ENCODE measurements around the gene AQP5.
A peak's percentile ranks its signal among the peaks of the same experiment; 100 is the strongest.

The AQP5 gene

DNA sequence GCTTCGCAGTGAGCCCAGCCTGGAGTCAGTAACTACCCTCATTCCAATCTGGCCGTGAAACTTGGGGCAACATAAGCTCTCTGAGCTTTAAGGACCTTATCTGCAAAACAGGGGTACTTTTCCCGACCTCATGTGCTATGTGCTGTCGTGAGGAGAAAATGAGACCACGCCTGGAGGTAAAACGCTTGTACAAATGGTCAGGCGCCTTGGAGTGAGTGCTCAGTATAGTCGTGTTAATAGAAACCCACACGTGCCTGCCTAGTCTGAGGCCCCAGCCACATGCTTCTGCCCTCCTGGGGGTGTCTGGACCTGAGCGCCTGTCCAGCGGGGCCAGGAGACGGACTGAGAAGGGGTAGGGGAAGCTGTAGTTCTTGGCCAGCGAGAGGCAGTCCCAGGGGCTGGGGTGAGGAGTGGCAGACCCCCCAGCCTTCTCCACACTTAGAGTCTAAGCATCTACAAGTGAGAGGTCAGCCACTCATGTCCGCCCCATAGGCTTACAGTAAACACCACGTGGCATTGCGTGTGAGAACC lies 4.9 kb downstream of the AQP5 start:
- no peak for DNase-seq

DNA sequence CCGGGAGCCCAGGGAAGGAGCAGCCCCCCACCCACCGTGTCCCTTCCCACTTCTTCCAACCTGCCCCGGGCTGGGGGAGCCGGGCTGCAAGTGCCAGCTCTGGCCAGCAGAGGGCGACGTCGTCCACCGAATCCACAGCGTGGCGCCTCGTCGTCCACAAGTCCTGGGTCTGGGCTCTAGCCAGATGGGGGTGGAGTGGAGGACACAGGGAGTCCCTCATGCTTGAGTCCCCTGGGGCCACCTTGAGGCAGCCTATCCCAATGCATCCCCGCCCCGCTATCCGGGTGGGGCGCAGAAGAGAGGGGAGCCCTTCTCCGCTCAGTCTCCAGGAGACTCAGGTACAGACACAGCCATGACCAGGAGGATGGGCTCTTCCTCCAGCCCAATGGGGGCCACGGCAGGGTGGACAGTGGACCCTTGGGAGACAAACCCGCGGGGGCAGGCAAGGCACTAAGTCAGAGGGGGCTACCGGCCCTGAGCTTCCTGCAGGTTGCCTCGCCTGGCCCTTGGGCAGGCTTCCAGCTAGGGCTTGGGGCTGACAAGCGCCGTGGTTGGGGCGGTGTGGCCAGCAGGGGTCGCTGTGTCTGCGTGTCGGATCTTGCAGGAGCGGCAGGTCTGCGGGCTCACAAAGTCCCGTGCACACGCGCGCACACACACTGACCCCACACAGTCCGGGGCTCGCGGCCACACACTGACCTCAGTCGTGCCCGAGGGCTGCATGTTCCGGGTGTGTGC lies 5.5 kb downstream of the AQP5 start:
- DNase-seq, result peak; percentile 62

DNA sequence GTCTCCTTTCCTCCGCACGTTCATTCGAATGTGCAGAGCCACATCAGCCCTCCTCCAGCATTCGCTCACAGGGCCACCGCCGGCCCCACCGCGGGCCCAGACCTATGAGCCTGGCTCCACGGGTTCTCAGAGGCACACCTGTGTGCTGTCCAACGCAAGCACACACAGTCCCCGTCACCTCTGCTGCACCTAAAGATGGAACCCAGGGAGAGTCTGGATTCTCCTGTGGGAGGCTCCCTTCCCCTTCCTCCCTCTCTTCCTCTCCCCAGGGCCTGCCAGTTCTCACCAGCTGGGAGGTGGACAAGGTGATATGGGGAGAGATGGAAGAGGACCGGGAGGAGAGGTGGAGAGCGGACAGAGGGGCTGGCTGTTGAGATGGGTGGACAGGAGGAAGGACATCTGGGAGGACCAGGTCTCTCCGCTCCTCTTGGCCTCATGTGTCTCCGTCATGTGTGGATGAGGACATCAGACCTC lies 6.1 kb downstream of the AQP5 start:
- DNase-seq, result no peak

DNA sequence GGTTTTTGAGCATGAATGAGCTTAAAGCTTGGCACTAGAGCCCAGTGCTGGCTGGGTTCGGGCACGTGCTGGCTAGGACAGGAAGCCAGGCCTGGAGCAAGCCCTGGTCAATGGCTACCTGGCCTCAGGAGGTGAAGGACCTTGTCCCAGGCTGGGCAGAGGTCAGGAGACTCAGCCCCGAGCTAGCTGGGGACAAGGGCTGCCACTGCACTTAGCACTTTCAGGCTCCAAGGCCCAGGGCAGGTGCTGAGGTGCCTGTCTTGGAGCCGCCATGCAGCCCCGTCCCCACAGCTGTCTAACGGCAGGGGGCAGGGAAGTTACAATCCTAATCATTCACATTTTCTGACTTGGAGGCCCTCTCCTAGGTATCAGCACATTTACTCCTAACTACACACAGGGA lies 6.8 kb downstream of the AQP5 start:
- no peak for DNase-seq

DNA sequence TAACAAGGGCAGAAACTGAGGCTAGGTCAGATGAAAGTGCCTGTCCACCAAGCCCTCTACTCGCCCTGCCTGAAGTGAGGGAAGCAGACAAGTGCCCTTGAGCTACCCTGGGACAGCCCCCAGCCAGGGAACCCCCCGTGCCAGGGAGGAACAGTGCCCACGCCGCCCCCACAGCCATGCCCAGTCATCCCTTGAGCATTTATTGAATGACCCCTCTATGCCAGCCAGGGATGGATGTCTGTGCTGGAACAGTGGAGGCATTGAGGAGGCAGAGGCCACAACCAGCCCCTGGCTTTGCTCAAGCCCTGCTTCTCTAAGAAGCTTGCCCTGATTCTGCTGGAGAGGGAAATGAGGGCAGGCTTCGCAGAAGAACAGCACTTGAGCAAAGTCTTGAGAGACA lies 7.4 kb downstream of the AQP5 start:
- no peak for DNase-seq

DNA sequence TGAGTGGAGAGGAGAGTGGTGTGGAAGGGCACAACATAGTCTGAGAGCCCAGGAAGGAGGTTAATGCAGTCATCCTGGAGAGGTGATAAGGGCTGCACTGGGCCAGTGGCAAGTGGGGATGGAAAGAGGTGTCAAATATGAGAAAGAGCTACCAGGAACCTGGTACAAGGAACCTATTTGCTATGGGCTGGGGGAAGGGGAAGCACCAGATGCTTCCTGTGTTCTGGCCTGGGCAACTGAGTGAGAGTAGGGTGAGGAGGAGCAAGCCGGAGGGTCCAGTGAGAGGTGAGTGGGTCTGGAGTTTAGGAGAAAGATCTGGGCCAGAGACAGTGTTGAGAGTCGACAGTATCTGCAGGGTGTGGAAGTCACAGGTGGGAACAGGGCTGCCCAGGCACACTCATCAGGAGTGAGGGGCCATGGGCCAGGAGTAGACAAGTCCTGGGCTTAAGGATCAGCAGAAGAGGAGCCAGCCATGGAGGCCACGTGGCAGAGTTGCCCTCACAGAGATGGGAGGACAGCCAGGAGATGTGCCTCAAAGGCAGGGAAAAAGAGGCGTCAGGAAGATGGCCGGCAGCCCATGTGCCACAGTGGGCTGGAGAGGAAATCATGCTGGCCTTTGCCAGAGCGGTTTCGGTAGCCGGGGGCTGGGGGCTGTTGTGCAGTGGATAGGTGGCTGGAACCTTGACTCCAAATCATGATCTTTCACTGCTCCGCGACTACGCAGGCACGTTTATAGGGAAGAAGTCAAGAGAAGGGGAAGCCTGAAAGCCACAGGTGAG lies 8.2 kb downstream of the AQP5 start:
- DNase-seq, result no peak

DNA sequence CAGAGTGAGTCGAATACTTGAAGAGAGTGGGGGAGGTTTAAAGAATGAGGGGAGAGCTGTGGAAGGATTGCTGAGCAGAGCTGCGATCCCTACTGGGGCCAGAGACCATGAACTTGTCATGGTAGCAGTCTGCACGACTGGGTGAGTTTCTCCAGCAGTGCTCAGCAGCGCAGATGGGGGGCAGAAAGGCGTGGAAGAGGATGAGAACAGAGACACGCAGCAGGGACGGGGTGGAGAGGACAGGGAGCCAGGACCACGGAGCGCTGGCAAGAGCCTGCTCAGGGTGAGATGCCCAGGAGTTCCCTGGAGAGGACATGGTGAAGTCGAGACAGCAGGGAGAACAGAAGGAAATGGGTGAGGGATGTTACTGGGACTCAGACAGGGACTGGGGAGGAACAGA lies 9.0 kb downstream of the AQP5 start:
- DNase-seq, result no peak

DNA sequence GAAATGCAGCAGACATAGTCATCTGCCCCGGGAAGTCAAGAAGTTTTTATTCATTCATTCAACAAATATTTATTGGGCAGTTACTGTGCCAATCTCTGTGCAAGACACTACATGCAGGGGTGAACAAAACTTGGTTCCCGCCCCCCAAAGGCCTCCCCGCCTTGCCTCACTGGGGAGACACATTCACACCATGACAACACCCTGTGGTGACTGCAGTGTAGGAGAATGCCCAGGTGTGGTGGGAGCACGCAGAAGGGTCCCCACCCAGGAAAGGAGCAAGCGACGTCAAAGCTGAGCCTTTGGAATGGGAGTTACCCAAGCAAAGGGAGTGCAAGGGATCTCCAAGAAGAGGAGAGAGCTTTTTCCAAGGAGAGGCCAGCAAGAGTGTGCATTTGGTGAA lies 9.5 kb downstream of the AQP5 start:
- no peak for DNase-seq

DNA sequence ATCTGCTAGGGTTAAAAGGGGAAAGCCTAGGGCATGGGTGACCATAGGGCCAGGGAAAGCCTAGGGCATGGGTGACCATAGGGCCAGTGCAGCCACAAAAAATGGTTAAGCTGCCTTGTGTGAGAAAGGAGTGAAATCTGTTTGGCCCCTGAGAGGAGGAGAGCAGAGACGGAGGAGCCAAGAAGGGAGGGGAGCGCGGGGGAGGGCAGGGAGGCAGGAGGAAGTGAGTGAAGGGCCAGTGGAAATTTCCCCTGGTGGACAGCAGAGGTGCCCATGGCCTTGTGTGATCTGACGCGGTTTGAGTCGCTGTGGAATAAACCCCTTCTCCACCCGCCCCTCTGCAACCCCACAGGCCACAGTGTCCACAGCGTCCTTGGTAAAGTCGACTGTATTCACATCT lies 10.5 kb downstream of the AQP5 start:
- no peak for DNase-seq

DNA sequence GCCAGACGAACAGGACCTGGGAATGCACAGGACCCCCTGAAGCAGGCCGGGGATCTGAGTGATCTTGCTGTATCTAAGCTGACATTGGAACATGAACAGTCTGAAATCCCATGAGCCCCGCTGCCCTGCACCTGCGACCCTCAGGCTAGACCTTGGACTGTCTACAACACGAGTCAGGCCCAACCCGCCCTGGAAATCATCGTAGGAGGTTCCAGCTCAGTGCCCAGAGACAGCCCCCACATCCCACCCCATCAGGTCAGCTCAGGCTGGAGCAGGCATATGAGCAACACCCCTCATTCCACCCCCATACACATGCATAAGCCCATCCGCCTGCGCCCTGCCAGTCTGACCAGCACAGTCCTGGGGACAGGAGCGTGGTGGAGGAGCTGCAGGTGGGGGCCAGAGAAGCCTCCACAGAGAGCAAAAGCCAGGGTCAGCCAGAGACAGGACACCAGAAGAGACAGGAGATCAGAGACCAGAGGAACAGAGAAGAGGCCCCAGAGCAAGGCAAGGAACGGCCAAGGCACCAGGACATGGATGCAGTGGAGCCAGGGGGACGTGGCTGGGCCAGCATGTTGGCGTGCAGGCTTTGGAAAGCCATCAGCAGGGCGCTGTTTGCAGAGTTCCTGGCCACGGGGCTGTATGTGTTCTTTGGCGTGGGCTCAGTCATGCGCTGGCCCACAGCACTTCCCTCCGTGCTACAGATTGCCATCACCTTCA lies 11.1 kb downstream of the AQP5 start, which contains the start of gene AQP6:
Gene AQP6, plus strand, starts transcription at position 307 of the 720 bp plus-strand sequence. Its CDS starts 227 bp downstream, at position 534.
- no peak for DNase-seq

DNA sequence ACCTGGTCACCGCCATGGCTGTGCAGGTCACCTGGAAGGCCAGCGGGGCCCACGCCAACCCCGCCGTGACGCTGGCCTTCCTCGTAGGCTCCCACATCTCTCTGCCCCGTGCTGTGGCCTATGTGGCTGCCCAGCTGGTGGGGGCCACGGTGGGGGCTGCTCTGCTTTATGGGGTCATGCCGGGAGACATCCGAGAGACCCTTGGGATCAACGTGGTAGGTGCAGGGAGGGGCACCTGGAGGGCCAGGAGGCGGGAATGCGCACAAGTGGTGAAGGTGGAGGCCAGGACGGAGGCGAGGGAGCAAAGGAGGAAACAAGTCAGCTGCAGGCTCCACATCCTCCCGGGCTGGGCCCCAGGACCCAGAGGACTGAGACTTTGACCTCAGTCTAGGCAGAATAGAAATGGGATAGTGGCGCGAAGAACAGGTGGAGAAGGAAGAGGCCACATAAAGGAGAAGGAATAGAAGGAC lies 11.7 kb downstream of the AQP5 start:
- no peak for DNase-seq

DNA sequence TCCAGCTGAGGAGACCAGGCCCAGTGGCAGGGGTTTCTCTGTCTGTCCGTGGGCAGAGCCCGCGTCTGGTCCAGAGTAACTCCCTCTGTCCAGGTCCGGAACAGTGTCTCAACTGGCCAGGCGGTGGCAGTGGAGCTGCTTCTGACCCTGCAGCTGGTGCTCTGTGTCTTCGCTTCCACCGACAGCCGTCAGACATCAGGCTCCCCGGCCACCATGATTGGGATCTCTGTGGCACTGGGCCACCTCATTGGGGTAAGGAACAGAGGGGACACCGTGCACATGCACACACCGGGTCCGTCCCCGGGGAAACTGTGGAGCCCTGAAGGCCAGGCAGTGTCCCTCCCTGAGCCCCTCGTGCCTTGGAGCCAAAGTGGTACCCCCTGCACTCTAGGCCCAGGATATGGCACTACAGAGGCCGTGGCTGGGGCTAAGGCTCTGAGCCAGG lies 12.6 kb downstream of the AQP5 start:
- no peak for DNase-seq

DNA sequence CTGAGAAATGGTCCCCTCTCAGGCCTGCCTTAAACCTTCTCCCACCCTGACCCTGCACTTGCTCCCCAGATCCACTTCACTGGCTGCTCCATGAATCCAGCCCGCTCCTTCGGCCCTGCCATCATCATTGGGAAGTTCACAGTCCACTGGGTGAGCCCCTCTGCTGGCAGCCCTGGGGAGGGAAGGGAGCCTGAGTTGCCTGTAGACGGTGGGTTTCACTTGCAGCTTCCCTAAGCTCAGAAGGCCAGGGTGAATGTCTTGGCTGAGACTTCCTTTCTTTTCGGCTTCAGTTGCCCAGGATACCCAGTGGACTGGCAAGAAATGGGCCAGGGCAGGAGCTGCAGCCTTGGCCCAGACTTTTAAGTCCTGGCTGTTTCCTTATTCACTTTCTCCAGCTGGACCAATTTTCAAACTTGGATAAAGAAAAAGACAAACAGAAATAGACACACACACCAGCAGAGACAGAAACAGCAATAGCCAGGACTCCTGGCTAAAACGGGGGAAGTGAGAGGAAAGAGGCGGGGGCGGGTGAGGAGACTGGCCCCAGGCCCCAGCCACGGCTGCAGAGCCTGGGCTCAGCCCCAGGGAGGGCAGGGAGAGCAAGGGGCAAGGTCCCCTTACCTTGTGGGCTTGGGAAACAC lies 13.1 kb downstream of the AQP5 start:
- no peak for DNase-seq

DNA sequence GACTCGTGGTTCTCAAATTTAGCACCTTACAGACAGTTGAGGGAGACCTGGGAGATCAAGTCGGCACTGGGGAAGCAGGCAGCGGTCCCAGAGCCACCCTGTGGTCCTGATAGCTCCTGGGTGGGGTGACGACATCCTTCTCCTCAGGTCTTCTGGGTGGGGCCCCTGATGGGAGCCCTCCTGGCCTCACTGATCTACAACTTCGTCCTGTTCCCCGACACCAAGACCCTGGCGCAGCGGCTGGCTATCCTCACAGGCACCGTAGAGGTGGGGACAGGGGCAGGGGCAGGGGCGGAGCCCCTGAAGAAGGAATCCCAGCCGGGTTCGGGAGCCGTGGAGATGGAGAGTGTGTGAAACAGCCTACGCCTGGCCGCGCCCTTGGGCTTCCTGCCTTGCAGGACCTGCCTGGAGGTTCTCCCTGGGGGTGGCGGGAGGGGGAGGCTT lies 13.7 kb downstream of the AQP5 start:
- DNase-seq, result no peak

DNA sequence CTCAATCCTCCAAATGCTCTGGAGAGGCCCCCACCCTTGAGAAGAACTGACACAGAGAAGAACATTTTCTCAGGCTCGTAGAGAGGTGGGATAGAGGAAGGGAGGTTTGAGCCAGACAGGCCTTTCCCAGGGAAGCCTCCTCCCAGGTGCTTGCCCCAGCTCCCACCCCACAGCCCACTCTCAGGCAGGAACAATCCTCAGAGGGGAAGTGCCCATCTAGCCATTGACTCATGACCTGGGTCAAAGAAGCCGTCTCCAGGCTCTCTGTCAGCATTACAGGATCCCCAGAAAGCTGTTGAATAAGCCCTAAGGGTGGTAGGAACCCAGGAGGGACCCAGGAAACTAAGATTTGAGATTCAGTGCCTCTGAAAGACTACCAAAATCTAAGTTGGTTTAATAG lies 14.9 kb downstream of the AQP5 start:
- no peak for DNase-seq

DNA sequence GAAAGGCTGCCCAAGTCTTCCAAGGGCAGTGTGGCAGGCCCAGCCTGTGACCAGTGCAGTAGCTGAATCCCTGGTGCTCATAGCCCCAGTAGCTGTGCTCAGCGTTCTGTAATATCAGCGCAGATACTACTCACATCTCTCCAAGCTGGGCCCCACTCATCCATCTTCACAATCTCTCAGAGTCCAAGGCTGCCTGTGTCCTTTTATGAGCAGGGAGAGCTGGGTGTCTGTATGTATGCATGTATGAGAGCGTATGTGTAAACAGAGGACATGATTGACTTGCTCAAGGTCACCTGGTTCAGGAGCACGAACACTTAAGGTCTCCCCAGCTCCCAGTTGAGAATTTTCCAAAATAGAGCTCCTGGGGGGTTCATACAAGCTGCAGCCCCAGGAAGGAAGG lies 16.5 kb downstream of the AQP5 start:
- DNase-seq, result no peak

DNA sequence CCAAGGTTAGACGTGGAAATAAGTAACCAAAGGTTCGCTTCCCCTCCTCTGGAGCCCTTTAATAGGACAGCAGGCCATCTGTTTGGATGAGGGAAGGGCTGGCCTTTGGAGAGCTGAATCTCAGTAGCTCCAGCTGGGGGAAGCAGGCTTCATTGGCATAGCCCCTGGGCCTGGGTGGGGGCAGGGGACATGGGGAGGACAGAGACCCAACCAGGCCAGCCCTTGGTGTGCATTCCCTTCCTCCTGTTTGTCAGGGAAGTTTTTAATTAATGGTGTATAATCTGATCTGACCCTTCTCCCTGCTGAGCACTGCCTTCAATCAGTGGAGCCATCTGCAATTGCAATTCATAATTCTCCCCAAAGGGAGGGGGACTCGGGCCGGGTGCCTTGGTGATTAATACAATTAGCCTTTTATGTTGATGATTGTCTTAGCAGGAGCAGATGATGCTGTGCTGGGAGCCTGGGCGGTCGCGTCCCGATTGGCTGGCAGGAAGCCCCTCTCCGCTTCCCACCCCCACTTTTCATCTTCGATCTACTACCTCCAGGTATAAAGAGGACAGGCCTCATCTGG lies 17.4 kb downstream of the AQP5 start:
- no peak for DNase-seq

DNA sequence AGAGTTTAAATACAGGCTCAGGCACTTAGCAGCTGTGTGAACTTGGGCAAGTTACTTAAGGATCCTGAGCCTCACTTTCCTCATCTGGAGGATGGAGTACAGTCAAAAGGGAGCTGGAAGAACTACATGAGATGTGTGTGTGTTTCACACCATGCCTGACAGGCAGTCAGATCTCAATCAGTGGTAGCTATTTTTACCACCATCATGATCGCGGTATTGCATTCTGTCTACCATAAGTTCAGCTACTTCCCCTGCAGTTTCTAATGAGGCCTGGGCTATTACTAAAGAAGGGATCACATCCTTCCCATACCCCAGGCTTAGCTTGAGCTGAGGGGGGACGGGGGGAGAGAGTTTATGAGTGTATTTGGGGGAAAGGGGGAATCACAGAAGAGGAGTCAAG lies 18.1 kb downstream of the AQP5 start:
- DNase-seq, result no peak

DNA sequence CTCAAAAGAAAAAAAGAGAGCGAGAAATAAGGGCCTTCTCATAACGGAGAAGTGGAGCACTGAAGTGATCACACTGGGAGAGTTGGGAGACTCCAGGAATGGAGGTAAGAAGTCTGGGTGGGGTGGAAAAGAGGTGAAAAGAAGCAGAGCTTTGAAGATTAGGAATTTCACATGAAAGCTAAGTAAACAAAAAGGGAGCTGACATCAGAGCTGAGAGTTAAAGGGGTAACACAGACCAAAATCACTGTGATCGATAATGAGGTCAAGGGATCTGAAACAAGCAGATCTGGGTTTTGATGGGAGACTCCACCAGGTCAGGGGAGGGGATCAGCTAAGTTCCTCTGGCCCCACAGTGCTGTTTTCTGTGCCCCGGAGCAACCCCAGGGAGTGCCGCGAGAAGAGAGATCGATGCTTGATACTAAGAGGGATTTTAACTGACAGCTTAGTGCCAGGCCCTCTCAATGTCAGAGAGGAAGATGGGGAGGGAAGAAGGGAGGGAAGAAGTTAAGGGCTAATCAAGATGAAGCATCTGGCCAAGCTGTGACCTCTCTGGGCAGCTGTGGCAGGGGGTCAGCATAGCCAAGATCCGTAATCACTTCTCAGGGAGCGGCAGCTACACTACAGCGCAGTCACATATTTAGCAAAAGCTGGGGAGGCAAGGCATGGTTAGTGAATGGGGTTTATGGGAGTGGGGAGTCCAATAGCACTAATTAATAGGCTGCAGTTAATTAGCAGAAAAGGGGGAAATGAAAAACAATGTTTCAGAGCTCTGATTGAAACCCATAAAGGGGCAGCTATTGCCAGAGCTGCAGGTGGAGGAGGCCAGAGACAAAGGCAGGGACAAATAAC lies 19.1 kb downstream of the AQP5 start:
- no peak for DNase-seq

DNA sequence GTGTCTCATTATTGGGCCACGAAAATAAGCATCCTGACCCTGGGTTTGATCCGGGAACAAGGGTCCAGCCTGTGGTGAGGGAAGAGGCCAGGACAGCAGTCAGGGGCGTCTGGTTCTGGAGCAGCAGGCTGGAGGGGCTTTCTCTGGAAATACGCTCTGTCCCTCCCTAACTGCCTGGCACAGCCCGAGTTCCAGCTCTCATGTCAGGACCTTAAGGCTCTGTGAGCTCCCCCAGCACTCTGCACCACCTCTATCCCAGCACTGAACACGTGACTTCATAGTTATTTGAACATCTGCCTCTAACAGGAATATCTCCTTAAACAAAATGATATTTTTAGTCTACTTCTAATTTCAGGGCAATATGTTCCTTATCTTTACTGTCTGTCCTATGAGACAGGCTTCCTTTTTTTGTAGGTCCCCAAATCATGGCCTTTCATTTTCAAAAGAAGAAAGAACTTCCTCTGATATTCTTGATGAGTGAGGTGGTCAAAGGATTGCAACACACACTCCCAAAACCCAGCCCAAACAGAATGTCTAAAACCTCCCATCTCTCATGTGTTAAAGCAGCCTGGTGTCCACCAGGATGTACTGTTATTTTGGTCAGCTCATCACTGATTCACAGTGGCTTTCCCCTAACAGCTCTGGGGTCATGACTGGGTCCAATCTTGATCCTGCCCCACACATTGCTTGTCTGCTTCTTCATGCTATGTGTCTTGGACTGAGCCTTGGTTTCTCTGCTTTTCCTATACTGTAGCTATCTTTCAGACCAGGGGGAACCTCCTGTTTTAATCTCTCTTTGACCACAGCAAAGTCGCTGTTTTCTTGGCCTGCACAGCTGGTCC lies 20.8 kb downstream of the AQP5 start:
- DNase-seq, result no peak

Data from NCI-H446 treated with DMSO at 0.1 percent for 48 hours (cell line).